GM23338 (cell line): ENCODE data around the gene YTHDF1. TPM values are rescaled to one million over a fixed set of nuclear protein-coding genes. Genes with fewer than 3 reads are reported as not detected.

Source experiments
- JUNB ChIP-seq: IDR thresholded peaks from one replicate; pipeline ENCODE4 v1.6.1; 2016; ENCODE audit warnings: antibody characterized with exemption; ENCODE audit not compliant: unreplicated experiment
- NANOG ChIP-seq: IDR thresholded peaks from 2 replicates; pipeline ENCODE4 v1.6.1; 2016; ENCODE audit warnings: antibody characterized with exemption, borderline replicate concordance
- STAT1 ChIP-seq: IDR thresholded peaks from one replicate; pipeline ENCODE4 v1.6.1; 2016; ENCODE audit warnings: antibody characterized with exemption; ENCODE audit not compliant: unreplicated experiment
- ZNF114 ChIP-seq: fragments of 250-450 bp; sonication (Bioruptor Pico); IDR thresholded peaks from 2 replicates; pipeline ENCODE4 v1.5.0; 2020; ENCODE audit warnings: mild to moderate bottlenecking, moderate library complexity
- ZNF331 ChIP-seq: fragments of 250-450 bp; sonication (Bioruptor Pico); IDR thresholded peaks from 2 replicates; pipeline ENCODE4 v1.5.0; 2020; ENCODE audit warnings: low read depth, mild to moderate bottlenecking, moderate library complexity
- polyA plus RNA-seq: library from polyadenylated mRNA; unstranded; fragments of >200 nt; fragmentation: Nextera tagmentation; extraction: Ambion mirVana; gene quantifications from 2 replicates; pipeline ENCODE4 v1.2.1, GENCODE V29; 2016
- total RNA-seq: library from RNA; depleted of rRNA; stranded (reverse); fragments of >200 nt; shearing (Covaris generic); gene quantifications from 2 replicates; pipeline ENCODE4 v1.2.3, GENCODE V29; 2014
- TF ChIP-seq, protein P1 (sequence below): fragments of 250-450 bp; sonication (Bioruptor Pico); IDR thresholded peaks from 2 replicates; pipeline ENCODE4 v1.5.0; 2020; ENCODE audit warnings: mild to moderate bottlenecking, moderate library complexity
- TF ChIP-seq, protein P2 (sequence below): IDR thresholded peaks from 2 replicates; pipeline ENCODE4 v1.6.1; 2016; ENCODE audit warnings: antibody characterized with exemption
- TF ChIP-seq, protein P3 (sequence below): IDR thresholded peaks from one replicate; pipeline ENCODE4 v1.6.1; 2018; ENCODE audit warnings: antibody characterized with exemption; ENCODE audit not compliant: unreplicated experiment

The YTHDF1 gene
- total and polyA plus RNA-seq, 2 experiments from 2014 or later: 30.9 to 64.3 TPM

DNA sequence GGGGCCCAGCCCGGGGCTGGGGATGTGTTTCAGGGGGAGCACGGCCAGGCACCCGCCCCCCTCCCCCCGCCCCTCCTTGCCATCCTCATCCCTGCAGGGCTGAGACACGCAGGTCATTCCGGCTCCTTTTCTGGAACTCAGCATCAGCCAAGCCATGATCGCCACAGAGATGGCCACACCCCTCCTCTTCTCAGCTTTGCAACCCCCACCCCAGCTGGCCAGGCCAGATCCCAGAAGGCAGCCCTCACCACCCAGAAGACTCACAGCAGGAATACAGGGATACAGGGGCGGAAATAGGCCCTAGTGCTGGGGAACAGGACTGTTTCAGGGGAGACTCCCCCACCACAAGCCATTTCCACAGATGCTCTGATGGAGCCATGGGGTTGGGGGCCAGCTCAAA, 33.5 kb downstream of the YTHDF1 start (continued):
- TF ChIP-seq, protein P1, sequence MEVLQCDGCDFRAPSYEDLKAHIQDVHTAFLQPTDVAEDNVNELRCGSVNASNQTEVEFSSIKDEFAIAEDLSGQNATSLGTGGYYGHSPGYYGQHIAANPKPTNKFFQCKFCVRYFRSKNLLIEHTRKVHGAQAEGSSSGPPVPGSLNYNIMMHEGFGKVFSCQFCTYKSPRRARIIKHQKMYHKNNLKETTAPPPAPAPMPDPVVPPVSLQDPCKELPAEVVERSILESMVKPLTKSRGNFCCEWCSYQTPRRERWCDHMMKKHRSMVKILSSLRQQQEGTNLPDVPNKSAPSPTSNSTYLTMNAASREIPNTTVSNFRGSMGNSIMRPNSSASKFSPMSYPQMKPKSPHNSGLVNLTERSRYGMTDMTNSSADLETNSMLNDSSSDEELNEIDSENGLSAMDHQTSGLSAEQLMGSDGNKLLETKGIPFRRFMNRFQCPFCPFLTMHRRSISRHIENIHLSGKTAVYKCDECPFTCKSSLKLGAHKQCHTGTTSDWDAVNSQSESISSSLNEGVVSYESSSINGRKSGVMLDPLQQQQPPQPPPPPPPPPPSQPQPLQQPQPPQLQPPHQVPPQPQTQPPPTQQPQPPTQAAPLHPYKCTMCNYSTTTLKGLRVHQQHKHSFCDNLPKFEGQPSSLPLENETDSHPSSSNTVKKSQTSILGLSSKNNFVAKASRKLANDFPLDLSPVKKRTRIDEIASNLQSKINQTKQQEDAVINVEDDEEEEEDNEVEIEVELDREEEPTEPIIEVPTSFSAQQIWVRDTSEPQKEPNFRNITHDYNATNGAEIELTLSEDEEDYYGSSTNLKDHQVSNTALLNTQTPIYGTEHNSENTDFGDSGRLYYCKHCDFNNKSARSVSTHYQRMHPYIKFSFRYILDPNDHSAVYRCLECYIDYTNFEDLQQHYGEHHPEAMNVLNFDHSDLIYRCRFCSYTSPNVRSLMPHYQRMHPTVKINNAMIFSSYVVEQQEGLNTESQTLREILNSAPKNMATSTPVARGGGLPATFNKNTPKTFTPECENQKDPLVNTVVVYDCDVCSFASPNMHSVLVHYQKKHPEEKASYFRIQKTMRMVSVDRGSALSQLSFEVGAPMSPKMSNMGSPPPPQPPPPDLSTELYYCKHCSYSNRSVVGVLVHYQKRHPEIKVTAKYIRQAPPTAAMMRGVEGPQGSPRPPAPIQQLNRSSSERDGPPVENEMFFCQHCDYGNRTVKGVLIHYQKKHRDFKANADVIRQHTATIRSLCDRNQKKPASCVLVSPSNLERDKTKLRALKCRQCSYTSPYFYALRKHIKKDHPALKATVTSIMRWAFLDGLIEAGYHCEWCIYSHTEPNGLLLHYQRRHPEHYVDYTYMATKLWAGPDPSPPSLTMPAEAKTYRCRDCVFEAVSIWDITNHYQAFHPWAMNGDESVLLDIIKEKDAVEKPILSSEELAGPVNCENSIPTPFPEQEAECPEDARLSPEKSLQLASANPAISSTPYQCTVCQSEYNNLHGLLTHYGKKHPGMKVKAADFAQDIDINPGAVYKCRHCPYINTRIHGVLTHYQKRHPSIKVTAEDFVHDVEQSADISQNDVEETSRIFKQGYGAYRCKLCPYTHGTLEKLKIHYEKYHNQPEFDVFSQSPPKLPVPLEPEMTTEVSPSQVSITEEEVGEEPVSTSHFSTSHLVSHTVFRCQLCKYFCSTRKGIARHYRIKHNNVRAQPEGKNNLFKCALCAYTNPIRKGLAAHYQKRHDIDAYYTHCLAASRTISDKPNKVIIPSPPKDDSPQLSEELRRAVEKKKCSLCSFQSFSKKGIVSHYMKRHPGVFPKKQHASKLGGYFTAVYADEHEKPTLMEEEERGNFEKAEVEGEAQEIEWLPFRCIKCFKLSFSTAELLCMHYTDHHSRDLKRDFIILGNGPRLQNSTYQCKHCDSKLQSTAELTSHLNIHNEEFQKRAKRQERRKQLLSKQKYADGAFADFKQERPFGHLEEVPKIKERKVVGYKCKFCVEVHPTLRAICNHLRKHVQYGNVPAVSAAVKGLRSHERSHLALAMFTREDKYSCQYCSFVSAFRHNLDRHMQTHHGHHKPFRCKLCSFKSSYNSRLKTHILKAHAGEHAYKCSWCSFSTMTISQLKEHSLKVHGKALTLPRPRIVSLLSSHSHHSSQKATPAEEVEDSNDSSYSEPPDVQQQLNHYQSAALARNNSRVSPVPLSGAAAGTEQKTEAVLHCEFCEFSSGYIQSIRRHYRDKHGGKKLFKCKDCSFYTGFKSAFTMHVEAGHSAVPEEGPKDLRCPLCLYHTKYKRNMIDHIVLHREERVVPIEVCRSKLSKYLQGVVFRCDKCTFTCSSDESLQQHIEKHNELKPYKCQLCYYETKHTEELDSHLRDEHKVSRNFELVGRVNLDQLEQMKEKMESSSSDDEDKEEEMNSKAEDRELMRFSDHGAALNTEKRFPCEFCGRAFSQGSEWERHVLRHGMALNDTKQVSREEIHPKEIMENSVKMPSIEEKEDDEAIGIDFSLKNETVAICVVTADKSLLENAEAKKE (CRISPR knock-in tag): no peak
- TF ChIP-seq, protein P2, sequence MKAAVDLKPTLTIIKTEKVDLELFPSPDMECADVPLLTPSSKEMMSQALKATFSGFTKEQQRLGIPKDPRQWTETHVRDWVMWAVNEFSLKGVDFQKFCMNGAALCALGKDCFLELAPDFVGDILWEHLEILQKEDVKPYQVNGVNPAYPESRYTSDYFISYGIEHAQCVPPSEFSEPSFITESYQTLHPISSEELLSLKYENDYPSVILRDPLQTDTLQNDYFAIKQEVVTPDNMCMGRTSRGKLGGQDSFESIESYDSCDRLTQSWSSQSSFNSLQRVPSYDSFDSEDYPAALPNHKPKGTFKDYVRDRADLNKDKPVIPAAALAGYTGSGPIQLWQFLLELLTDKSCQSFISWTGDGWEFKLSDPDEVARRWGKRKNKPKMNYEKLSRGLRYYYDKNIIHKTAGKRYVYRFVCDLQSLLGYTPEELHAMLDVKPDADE: no peak
- no peak for TF ChIP-seq NANOG
- no peak for TF ChIP-seq JUNB
- no peak for TF ChIP-seq ZNF114
- TF ChIP-seq STAT1: no peak
- TF ChIP-seq, protein P3, sequence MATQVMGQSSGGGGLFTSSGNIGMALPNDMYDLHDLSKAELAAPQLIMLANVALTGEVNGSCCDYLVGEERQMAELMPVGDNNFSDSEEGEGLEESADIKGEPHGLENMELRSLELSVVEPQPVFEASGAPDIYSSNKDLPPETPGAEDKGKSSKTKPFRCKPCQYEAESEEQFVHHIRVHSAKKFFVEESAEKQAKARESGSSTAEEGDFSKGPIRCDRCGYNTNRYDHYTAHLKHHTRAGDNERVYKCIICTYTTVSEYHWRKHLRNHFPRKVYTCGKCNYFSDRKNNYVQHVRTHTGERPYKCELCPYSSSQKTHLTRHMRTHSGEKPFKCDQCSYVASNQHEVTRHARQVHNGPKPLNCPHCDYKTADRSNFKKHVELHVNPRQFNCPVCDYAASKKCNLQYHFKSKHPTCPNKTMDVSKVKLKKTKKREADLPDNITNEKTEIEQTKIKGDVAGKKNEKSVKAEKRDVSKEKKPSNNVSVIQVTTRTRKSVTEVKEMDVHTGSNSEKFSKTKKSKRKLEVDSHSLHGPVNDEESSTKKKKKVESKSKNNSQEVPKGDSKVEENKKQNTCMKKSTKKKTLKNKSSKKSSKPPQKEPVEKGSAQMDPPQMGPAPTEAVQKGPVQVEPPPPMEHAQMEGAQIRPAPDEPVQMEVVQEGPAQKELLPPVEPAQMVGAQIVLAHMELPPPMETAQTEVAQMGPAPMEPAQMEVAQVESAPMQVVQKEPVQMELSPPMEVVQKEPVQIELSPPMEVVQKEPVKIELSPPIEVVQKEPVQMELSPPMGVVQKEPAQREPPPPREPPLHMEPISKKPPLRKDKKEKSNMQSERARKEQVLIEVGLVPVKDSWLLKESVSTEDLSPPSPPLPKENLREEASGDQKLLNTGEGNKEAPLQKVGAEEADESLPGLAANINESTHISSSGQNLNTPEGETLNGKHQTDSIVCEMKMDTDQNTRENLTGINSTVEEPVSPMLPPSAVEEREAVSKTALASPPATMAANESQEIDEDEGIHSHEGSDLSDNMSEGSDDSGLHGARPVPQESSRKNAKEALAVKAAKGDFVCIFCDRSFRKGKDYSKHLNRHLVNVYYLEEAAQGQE: no peak
- TF ChIP-seq ZNF331 (CRISPR knock-in tag): no peak
